NT2/D1 (cell line): Measurements from ENCODE around the gene AGBL4.

Experiments
- DNase-seq: peaks from one replicate; pipeline ENCODE4 v3.0.0-alpha.2; 2011; ENCODE audit warnings: low read depth, low spot score
- H3K27me3 ChIP-seq: 2 replicates; pipeline ENCODE4 v1.6.0; 2011; ENCODE audit warnings: mild to moderate bottlenecking; ENCODE audit not compliant: insufficient read length, insufficient read depth
- H3K36me3 ChIP-seq: 2 replicates; pipeline ENCODE4 v1.6.1; 2011; ENCODE audit warnings: mild to moderate bottlenecking, low read length, mixed read lengths; ENCODE audit not compliant: insufficient read depth, insufficient read length
- H3K4me1 ChIP-seq: 2 replicates; pipeline ENCODE4 v1.5.1; 2011; ENCODE audit not compliant: insufficient read depth, insufficient read length
- H3K4me3 ChIP-seq: 2 replicates; pipeline ENCODE4 v1.5.1; 2011; ENCODE audit warnings: low read depth; ENCODE audit not compliant: insufficient read length
- H3K9ac ChIP-seq: 2 replicates; pipeline ENCODE4 v1.6.0; 2011; ENCODE audit warnings: low read depth; ENCODE audit not compliant: insufficient read length
- H3K9me3 ChIP-seq: 2 replicates; pipeline ENCODE4 v1.5.1; 2011; ENCODE audit warnings: mild to moderate bottlenecking, low read length; ENCODE audit not compliant: insufficient read depth
- SUZ12 ChIP-seq: IDR thresholded peaks from 2 replicates; pipeline ENCODE4 v1.6.1; 2011; ENCODE audit not compliant: insufficient read length, insufficient read depth; ENCODE audit errors: extremely low read depth
- YY1 ChIP-seq: IDR thresholded peaks from 2 replicates; pipeline ENCODE4 v1.6.1; 2011; ENCODE audit not compliant: insufficient read length, insufficient read depth
- ZNF274 ChIP-seq: IDR thresholded peaks from 2 replicates; pipeline ENCODE4 v1.6.1; 2011; ENCODE audit warnings: mild to moderate bottlenecking, low read depth, low read length

The AGBL4 gene

GRCh38 chr1:48572646-48573258 lies 1451.0 kb downstream of the AGBL4 start:
- Histone ChIP-seq H3K27me3 (no peaks in the 10 kb centered on the region), H3K4me3 (no peak overlapping the region), H3K4me1 (no peaks in the 10 kb centered on the region), H3K36me3 (no peaks in the 10 kb centered on the region), H3K9me3 (no peaks in the 10 kb centered on the region), H3K9ac (no peak overlapping the region)
- TF ChIP-seq ZNF274 (no peak), SUZ12 (no peak), YY1 (no peak)
- DNase-seq, result peak; percentile 94

- Histone ChIP-seq H3K27me3 (no peaks in the 10 kb centered on the region), H3K4me3 (no peak overlapping the region), H3K4me1 (no peaks in the 10 kb centered on the region), H3K9ac (no peak overlapping the region), H3K9me3 (no peaks in the 10 kb centered on the region), H3K36me3 (no peaks in the 10 kb centered on the region)
- DNase-seq, result no peak
- TF ChIP-seq YY1, result no peak
- no peak for TF ChIP-seq ZNF274
- no peak for TF ChIP-seq SUZ12
These were observed 1451.6 kb downstream of the AGBL4 start for GRCh38 chr1:48572134-48572533.

GRCh38 chr1:48571303-48571987 lies 1452.3 kb downstream of the AGBL4 start:
- H3K36me3 ChIP-seq, result no peaks in the 10 kb centered on the region
- DNase-seq, result no peak
- H3K4me1 ChIP-seq, result no peaks in the 10 kb centered on the region
- H3K9me3 ChIP-seq, result no peaks in the 10 kb centered on the region
- H3K4me3 ChIP-seq, result no peak overlapping the region
- no peak overlapping the region for H3K9ac ChIP-seq
- H3K27me3 ChIP-seq, result no peaks in the 10 kb centered on the region
- TF ChIP-seq SUZ12, result no peak
- no peak for TF ChIP-seq YY1
- TF ChIP-seq ZNF274, result no peak

- no peak overlapping the region for H3K9ac ChIP-seq
- no peaks in the 10 kb centered on the region for H3K27me3 ChIP-seq
- no peak overlapping the region for H3K4me3 ChIP-seq
- H3K4me1 ChIP-seq, result no peaks in the 10 kb centered on the region
- no peak for DNase-seq
- TF ChIP-seq YY1 (no peak), SUZ12 (no peak), ZNF274 (no peak)
- H3K9me3 ChIP-seq, result no peaks in the 10 kb centered on the region
- no peaks in the 10 kb centered on the region for H3K36me3 ChIP-seq
These were observed 1453.2 kb downstream of the AGBL4 start for GRCh38 chr1:48570568-48570967.

- DNase-seq, result no peak
- H3K36me3 ChIP-seq, result no peaks in the 10 kb centered on the region
- no peaks in the 10 kb centered on the region for H3K4me1 ChIP-seq
- H3K27me3 ChIP-seq, result no peaks in the 10 kb centered on the region
- no peaks in the 10 kb centered on the region for H3K9me3 ChIP-seq
- TF ChIP-seq ZNF274 (no peak), YY1 (no peak), SUZ12 (no peak)
- no peak overlapping the region for H3K9ac ChIP-seq
- no peak overlapping the region for H3K4me3 ChIP-seq
These were observed 1455.3 kb downstream of the AGBL4 start for GRCh38 chr1:48568501-48568900.

- no peak for DNase-seq
- TF ChIP-seq YY1, result no peak
- TF ChIP-seq SUZ12, result no peak
- TF ChIP-seq ZNF274, result no peak
- no peaks in the 10 kb centered on the region for H3K4me1 ChIP-seq
- H3K27me3 ChIP-seq, result no peaks in the 10 kb centered on the region
- no peaks in the 10 kb centered on the region for H3K9me3 ChIP-seq
- H3K36me3 ChIP-seq, result no peaks in the 10 kb centered on the region
- H3K4me3 ChIP-seq, result no peak overlapping the region
- H3K9ac ChIP-seq, result no peak overlapping the region
These were observed 1457.3 kb downstream of the AGBL4 start for GRCh38 chr1:48566492-48566891.

GRCh38 chr1:48563021-48563420 lies 1460.7 kb downstream of the AGBL4 start:
- H3K9ac ChIP-seq, result no peak overlapping the region
- no peaks in the 10 kb centered on the region for H3K9me3 ChIP-seq
- no peak overlapping the region for H3K4me3 ChIP-seq
- H3K27me3 ChIP-seq, result peaks cover 3% of the 10 kb centered on the region
- no peaks in the 10 kb centered on the region for H3K36me3 ChIP-seq
- TF ChIP-seq YY1 (no peak), ZNF274 (no peak), SUZ12 (no peak)
- peak; percentile 18 for DNase-seq
- H3K4me1 ChIP-seq, result no peaks in the 10 kb centered on the region
